GM12878 (cell line): ENCODE data around the gene NCOA6. TPM values are rescaled to one million over a fixed set of nuclear protein-coding genes. Genes with fewer than 3 reads are reported as not detected.

Experiments
- ATAC-seq: fragments of 200-7000 bp; cut with Tn5 transposase; 3 replicates; pipeline ENCODE4 v1.9.1; 2020; ENCODE audit warnings: mild to moderate bottlenecking, moderate library complexity
- BruUV-seq: library from RNA; stranded (reverse); fragments of 400-500 nt; replicated peaks from 2 replicates; lab custom pipeline; 2021; lab: Mats Ljungman, UMichigan
- CTCF ChIA-PET: fragments of 300-600 bp; sonication (Branson Sonifier 250); formaldehyde crosslinking; extraction: SDS; loops from one replicate; lab custom pipeline; 2021; ENCODE audit warnings: inconsistent platforms; lab: Yijun Ruan, JAX
- POLR2A ChIA-PET: fragments of 350-600 bp; formaldehyde crosslinking; extraction: SDS; loops from one replicate; lab custom pipeline; 2021; ENCODE audit warnings: inconsistent platforms; lab: Charles Lee
- RAD21 ChIA-PET: fragments of 300-600 bp; sonication (Branson Sonifier 250); formaldehyde crosslinking; loops from one replicate; lab custom pipeline; 2023; ENCODE audit warnings: antibody characterized with exemption; ENCODE audit not compliant: unreplicated experiment; lab: Charles Lee
- SMC1A ChIA-PET: fragments of 300-600 bp; sonication (Branson Sonifier 250); formaldehyde crosslinking; loops from one replicate; lab custom pipeline; 2023; ENCODE audit not compliant: unreplicated experiment, uncharacterized antibody; lab: Charles Lee
- DNase-seq: peaks from one replicate; pipeline ENCODE4 v3.0.0-alpha.2; 2011; ENCODE audit warnings: low read depth, low spot score
- FAIRE-seq: peaks from 3 replicates; lab custom pipeline; 2011; peaks lifted over from hg19 to GRCh38; lab: Jason Lieb, UNC
- H2AFZ ChIP-seq: 2 replicates; pipeline ENCODE4 v1.6.0; 2011; ENCODE audit warnings: low read depth, low read length, control low read depth; ENCODE audit not compliant: control insufficient read depth
- H3K27ac ChIP-seq: 2 replicates; pipeline ENCODE4 v1.5.1; 2011; ENCODE audit warnings: control low read depth; ENCODE audit not compliant: control insufficient read depth, insufficient read depth
- H3K27me3 ChIP-seq, 2 experiments: replicated peaks in 1 of 2; 2 replicates each; pipeline versions ENCODE4 v1.6.0 to v1.6.1; 2011; ENCODE audit warnings: low read length in 1 of 2; ENCODE audit not compliant: control insufficient read depth in 2 of 2, insufficient read depth in 2 of 2
- H3K36me3 ChIP-seq, 2 experiments: 2 replicates each; pipeline ENCODE4 v1.5.1; 2011; ENCODE audit warnings: low read length in 1 of 2; ENCODE audit not compliant: control insufficient read depth in 2 of 2, insufficient read depth in 2 of 2
- H3K4me1 ChIP-seq: 2 replicates; pipeline ENCODE4 v1.6.1; 2011; ENCODE audit warnings: mild to moderate bottlenecking, low read length, moderate library complexity, mixed read lengths; ENCODE audit not compliant: control insufficient read depth, insufficient read depth
- H3K4me2 ChIP-seq: 2 replicates; pipeline ENCODE4 v1.6.0; 2011; ENCODE audit warnings: control low read depth; ENCODE audit not compliant: control insufficient read depth, insufficient read depth
- H3K4me3 ChIP-seq: fragments of 200-600 bp; sonication (generic); 2 replicates; pipeline ENCODE4 v1.5.1; 2016
- H3K79me2 ChIP-seq: 2 replicates; pipeline ENCODE4 v1.6.0; 2011; ENCODE audit warnings: low read length; ENCODE audit not compliant: control insufficient read depth, insufficient read depth
- H3K9ac ChIP-seq: 2 replicates; pipeline ENCODE4 v1.8.0; 2011; ENCODE audit warnings: low read length, control low read depth, mixed read lengths; ENCODE audit not compliant: control insufficient read depth, insufficient read depth
- H3K9me3 ChIP-seq: replicated peaks from 3 replicates; pipeline ENCODE4 v1.5.1; 2011; ENCODE audit warnings: mild to moderate bottlenecking, low read length; ENCODE audit not compliant: control insufficient read depth, insufficient read depth
- H4K20me1 ChIP-seq: 2 replicates; pipeline ENCODE4 v1.6.0; 2011; ENCODE audit not compliant: control insufficient read depth, insufficient read depth
- BCL11A ChIP-seq: IDR thresholded peaks from 2 replicates; pipeline ENCODE4 v1.6.1; 2011; ENCODE audit warnings: low read depth, low read length
- HSF1 ChIP-seq: fragments of 150-350 bp; IDR thresholded peaks from 2 replicates; pipeline ENCODE4 v1.6.1; 2014; ENCODE audit warnings: mild to moderate bottlenecking, low read depth, low read length
- IRF4 ChIP-seq: IDR thresholded peaks from 2 replicates; pipeline ENCODE4 v1.6.1; 2011; ENCODE audit warnings: low read depth, low read length
- MEF2B ChIP-seq: fragments of 450-650 bp; IDR thresholded peaks from 2 replicates; pipeline ENCODE4 v1.6.1; 2018; ENCODE audit warnings: mild to moderate bottlenecking, moderate library complexity; ENCODE audit not compliant: partially characterized antibody, poor library complexity, severe bottlenecking
- RAD51 ChIP-seq: fragments of 450-650 bp; IDR thresholded peaks from 2 replicates; pipeline ENCODE4 v1.6.1; 2016; ENCODE audit warnings: moderate library complexity, mild to moderate bottlenecking, inconsistent platforms
- RCOR1 ChIP-seq: conservative IDR thresholded peaks from 2 replicates; pipeline ENCODE4 v1.6.1; 2012; ENCODE audit warnings: low read depth, low read length, improper control_type of control experiment
- SMARCA5 ChIP-seq: fragments of 450-650 bp; IDR thresholded peaks from 2 replicates; pipeline ENCODE4 v1.6.1; 2017; ENCODE audit warnings: mild to moderate bottlenecking
- SUZ12 ChIP-seq: fragments of 200-600 bp; sonication (generic); IDR thresholded peaks from one replicate; pipeline ENCODE4 v1.6.1; 2018; ENCODE audit warnings: antibody characterized with exemption, mild to moderate bottlenecking; ENCODE audit not compliant: unreplicated experiment
- YBX1 ChIP-seq: fragments of 450-650 bp; IDR thresholded peaks from 2 replicates; pipeline ENCODE4 v1.6.1; 2016; ENCODE audit warnings: antibody characterized with exemption
- ZBTB4 ChIP-seq: fragments of 450-650 bp; formaldehyde crosslinking; IDR thresholded peaks from 2 replicates; pipeline ENCODE4 v1.4.0; 2022; ENCODE audit warnings: mild to moderate bottlenecking, moderate library complexity
- ZSCAN29 ChIP-seq: fragments of 450-650 bp; IDR thresholded peaks from 2 replicates; pipeline ENCODE4 v1.6.1; 2017; ENCODE audit warnings: mild to moderate bottlenecking, moderate library complexity
- WGBS: methylation state at CpG from one replicate; pipeline ENCODE4 v1.1.6; 2016; ENCODE audit warnings: low lambda C conversion rate; ENCODE audit not compliant: insufficient replicate concordance, insufficient coverage; ENCODE audit errors: missing lambda C conversion rate; 5-methylcytosine and 5-hydroxymethylcytosine counted together
- in situ Hi-C: fragments of 300-500 bp; cut with MboI; formaldehyde crosslinking; loops from 9 replicates; pipeline ENCODE4 v1.14.3; 2018; ENCODE audit warnings: mixed read lengths
- intact Hi-C: fragments of 100-400 bp; cut with micrococcal nuclease; formaldehyde crosslinking; loops from one replicate; pipeline ENCODE4 v1.14.2; 2022; ENCODE audit not compliant: unreplicated experiment
- polyA plus RNA-seq, 11 experiments: library from polyadenylated mRNA; depleted of rRNA in 4 of 11; unstranded in 6 of 11; stranded (reverse) in 5 of 11; fragments of >200 nt; fragmentation: Nextera tagmentation in 4 of 11; fragmentation: Illumina TruSeq in 1 of 11; extraction: Ambion mirVana in 4 of 11; extraction: Trizol in 1 of 11; gene quantifications; 1 replicate in 1 of 11; 2 replicates in 10 of 11; pipeline versions ENCODE4 v1.2.1 to v1.2.3, GENCODE V29; 2011 to 2016; ENCODE audit warnings: inconsistent platforms in 2 of 11, missing spikeins in 2 of 11, low read depth in 1 of 11
- total RNA-seq, 4 experiments: library from RNA; depleted of rRNA in 3 of 4; stranded (reverse); fragments of >200 nt in 3 of 4; fragmentation: Illumina TruSeq in 1 of 4; extraction: Trizol in 1 of 4; gene quantifications; 2 replicates each; pipeline versions ENCODE4 v1.2.1 to v1.2.3, GENCODE V29; 2013 to 2021
- TF ChIP-seq, protein P1 (sequence below): IDR thresholded peaks from 2 replicates; pipeline ENCODE4 v1.6.1; 2012; ENCODE audit warnings: improper control_type of control experiment, low read depth, low read length; ENCODE audit not compliant: insufficient replicate concordance

The NCOA6 gene
- total and polyA plus RNA-seq, 10 of the 15 experiments (the other 5 are each of a cell fraction or from before 2014, with no cell fraction given) = 6.1 to 20.6 (median 12.6) TPM

- Histone ChIP-seq H2AFZ (peak within 1 kb of the TSS; percentile 93), H3K4me2 (peak within 1 kb of the TSS; percentile 92), H3K27me3 (no peaks in the 10 kb centered on the region), H3K4me3 (peak within 1 kb of the TSS; percentile 95), H3K9ac (peak within 1 kb of the TSS; percentile 77), H3K27ac (peak within 1 kb of the TSS; percentile 76), H3K9me3 (no peaks in the 10 kb centered on the region), H4K20me1 (no peaks in the 10 kb centered on the region), H3K79me2 (peaks cover 17% of the 10 kb centered on the region), H3K4me1 (no peaks in the 10 kb centered on the region; the same call in 1 of the 2 replicates), H3K36me3 (no peaks in the 10 kb centered on the region; a peak in 1 of 4 replicates)
- no TSS peak for BruUV-seq
- WGBS = 1% methylated on average over 34 of the region's 64 CpGs
- SMC1A ChIA-PET = interaction anchor here (0.9 to 1.7 kb wide), 4 partner anchors 33 to 93 kb away, joined by 3 to 7 read pairs (median 5); no protein-coding TSS in a partner anchor
- ATAC-seq = peak; percentile 98
- peak; percentile 88 for DNase-seq
- peak; percentile 100 for FAIRE-seq
- RAD21 ChIA-PET = interaction anchor here (0.5 to 2.2 kb wide), 5 partner anchors 27 to 160 kb away, joined by 3 to 12 read pairs (median 6); partner anchors contain the start of genes DYNLRB1 and TP53INP2
- POLR2A ChIA-PET = interaction anchor here (0.6 to 1.0 kb wide), 4 partner anchors 26 to 814 kb away, joined by 3 read pairs; partner anchors contain the start of gene TP53INP2
- CTCF ChIA-PET = interaction anchor here (0.6 to 1.6 kb wide), 6 partner anchors 13 to 309 kb away, joined by 3 to 5 read pairs (median 4); no protein-coding TSS in a partner anchor
- intact Hi-C loops (no loop called here), in situ Hi-C loops (no loop called here)
- TF ChIP-seq SUZ12 (no peak), ZBTB4 (CRISPR knock-in tag) (no peak), SMARCA5 (0 out of 2 replicates have a peak, but pooled peaks have one; percentile 50), ZSCAN29 (no peak), YBX1 (no peak), RAD51 (no peak), RCOR1 (no peak), MEF2B (no peak), IRF4 (0 out of 2 replicates have a peak, but pooled peaks have one; percentile 31), HSF1 (no peak), BCL11A (no peak)
- TF ChIP-seq, protein P1, sequence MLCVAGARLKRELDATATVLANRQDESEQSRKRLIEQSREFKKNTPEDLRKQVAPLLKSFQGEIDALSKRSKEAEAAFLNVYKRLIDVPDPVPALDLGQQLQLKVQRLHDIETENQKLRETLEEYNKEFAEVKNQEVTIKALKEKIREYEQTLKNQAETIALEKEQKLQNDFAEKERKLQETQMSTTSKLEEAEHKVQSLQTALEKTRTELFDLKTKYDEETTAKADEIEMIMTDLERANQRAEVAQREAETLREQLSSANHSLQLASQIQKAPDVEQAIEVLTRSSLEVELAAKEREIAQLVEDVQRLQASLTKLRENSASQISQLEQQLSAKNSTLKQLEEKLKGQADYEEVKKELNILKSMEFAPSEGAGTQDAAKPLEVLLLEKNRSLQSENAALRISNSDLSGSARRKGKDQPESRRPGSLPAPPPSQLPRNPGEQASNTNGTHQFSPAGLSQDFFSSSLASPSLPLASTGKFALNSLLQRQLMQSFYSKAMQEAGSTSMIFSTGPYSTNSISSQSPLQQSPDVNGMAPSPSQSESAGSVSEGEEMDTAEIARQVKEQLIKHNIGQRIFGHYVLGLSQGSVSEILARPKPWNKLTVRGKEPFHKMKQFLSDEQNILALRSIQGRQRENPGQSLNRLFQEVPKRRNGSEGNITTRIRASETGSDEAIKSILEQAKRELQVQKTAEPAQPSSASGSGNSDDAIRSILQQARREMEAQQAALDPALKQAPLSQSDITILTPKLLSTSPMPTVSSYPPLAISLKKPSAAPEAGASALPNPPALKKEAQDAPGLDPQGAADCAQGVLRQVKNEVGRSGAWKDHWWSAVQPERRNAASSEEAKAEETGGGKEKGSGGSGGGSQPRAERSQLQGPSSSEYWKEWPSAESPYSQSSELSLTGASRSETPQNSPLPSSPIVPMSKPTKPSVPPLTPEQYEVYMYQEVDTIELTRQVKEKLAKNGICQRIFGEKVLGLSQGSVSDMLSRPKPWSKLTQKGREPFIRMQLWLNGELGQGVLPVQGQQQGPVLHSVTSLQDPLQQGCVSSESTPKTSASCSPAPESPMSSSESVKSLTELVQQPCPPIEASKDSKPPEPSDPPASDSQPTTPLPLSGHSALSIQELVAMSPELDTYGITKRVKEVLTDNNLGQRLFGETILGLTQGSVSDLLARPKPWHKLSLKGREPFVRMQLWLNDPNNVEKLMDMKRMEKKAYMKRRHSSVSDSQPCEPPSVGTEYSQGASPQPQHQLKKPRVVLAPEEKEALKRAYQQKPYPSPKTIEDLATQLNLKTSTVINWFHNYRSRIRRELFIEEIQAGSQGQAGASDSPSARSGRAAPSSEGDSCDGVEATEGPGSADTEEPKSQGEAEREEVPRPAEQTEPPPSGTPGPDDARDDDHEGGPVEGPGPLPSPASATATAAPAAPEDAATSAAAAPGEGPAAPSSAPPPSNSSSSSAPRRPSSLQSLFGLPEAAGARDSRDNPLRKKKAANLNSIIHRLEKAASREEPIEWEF = no peak
These were observed 148.6 kb downstream of the NCOA6 start, which contains the start of gene PIGU for GRCh38 chr20:34676642-34677373. Gene PIGU (minus strand): TSS chr20:34677092. CDS start chr20:34677085, 7 bp downstream.
